Nucleus accumbens (tissue), 56 donors: ENCODE measurements around the gene ETDA.
"Not testable (repeated sequence)": the region's sequence is repeated elsewhere in the genome, so short reads cannot be mapped to it uniquely, and the experiment has no call there.

ENCODE experiments used
- DNase-seq, 56 donors: peaks; one replicate each; lab custom pipeline; 2025; lab: John Stamatoyannopoulos, UW

Gene ETDA

GRCh38 chrX:135252011-135252518 lies at the start of gene ETDA:
TSS of gene ETDA (plus strand) at chrX:135252061. CDS start at chrX:135253277, 1,216 bp downstream.
- not testable (repeated sequence) for DNase-seq

- peak in 2 of 56 donors; percentile 0 to 1 for DNase-seq
Measured at GRCh38 chrX:135206427-135206826, 45.4 kb upstream of the ETDA start.

DNA sequence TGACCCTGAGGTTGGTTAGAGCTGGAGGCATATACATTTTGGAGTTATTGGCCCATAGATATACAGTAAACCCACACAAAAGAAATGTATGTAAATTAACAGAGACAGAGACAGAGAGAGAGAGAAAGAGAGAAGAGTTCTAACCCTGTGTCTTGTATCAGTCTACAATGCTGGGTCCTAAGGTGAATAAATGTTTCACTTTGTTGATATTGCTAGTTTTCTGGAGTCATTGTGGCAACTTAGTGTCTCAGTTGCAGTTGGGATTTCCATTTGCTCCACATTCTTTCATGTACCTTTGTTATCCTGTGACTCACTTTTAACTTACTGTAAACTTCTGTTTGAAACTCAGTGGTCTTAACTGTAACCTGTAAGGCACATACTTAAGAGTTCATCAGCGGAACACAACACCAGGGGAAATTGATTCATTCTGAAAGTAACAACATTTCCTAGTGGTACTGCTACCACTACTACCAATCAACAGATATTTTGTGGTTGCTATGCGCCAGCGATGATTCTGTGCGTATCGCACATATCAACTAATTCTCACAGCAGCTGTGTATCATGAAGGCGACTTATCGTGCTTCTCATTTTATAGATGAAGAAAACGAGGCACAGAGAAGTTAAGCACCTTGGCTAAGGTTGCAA lies 38.5 kb upstream of the ETDA start:
- no peak for DNase-seq

DNA sequence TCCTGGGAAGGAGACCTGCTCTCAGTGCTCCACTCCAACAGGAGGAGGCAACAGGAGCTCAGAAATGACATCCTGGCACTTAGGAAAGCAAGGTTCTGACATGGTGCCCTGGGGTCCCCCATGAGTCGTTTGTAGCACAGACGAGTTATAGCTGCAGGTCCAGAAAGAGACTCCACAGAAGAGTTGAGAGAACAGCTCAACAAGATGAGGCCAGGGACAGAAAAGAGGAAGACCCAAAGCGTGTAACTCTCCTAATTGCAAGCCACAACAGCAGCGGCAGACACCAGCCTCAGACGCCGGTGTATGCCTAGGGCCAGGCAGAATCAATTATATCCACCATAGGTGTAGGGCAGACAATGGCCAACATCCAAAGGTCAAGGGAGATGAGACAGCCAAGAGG lies 5.9 kb upstream of the ETDA start:
- DNase-seq: not testable (repeated sequence)

DNA sequence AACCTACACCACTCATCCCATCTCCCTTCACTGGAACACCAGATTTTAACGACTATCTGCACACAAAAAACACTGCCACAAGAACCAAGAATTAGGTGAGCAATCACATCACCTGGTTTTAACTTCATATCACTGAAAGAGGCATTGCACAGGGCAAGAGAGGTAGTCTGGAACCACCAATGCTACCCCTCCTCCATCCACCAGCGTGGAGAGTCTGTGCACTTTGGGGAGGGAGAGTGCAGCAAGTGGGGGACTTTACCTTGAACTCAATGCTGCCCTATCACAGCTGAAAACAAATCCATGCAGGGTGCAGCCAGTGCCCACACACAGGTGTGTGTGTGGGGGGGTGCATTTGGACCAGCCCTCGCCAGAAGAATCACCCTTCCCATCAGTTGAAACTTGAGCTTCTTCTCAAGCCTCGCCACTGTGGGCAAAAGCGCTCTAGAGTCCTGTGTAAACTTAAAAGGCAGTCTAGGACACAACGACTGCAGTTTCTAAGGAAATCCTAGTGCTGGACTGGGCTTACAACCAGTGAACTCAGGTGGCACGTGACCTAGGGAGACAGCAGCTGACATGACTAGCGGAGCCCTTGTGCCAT lies 4.3 kb downstream of the ETDA start:
- not testable (repeated sequence) for DNase-seq

DNA sequence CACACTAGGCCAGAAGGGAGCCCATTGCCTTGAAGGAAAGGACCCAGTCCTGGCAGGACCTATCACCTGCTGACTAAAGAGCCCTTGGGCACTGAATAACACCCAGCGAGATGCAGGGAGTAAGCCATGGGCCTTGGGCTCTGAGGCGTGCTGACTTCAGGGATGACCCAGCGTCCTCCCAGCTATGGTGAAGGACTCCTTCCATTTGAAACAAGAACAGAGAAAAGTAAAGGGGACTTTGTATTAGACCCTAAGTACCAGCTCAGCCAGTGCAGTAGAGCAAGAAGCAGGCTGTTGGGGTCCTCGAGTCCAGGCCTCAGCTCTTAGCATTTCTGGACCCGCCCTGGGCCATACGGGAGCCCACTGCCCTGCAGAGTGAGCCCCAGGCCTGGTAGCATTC lies 5.1 kb downstream of the ETDA start:
- no peak for DNase-seq

DNA sequence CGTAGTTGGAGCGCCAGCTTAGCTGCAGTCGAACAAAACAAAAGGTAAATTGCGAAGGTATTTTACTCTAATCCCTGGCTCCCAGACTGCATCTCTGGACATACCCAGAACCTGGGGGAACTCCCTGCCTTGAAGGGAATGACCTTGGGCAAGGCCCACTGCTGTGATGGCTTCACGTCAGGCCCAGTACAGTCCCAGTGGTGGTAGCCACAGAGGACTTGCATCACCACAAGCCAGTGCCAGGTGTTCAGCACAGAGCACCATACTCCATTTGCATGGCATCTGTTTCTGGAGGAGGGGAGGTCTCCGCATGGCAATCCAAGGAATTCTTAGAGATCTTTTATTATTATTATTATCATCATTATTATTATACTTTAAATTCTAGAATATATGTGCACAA lies 5.6 kb downstream of the ETDA start:
- DNase-seq: no peak

DNA sequence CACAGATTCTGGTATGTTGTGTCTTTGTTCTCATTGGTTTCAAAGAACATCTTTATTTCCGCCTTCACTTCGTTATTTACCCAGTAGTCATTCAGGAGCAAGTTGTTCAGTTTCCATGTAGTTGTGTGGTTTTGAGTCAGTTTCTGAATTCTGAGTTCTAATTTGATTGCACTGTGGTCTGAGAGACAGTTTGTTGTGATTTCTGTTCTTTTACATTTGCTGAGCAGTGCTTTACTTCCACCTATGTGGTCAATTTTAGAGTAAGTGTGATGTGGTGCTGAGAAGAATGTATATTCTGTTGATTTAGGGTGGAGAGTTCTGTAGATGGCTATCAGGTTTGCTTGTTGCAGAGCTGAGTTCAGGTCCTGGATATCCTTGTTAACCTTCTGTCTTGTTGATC lies 9.1 kb downstream of the ETDA start:
- DNase-seq: not testable (repeated sequence)

- DNase-seq: not testable (repeated sequence)
Measured at GRCh38 chrX:135263376-135263775, 11.5 kb downstream of the ETDA start.

- no peak for DNase-seq
Measured at GRCh38 chrX:135264206-135264605, 12.3 kb downstream of the ETDA start.

- no peak for DNase-seq
Measured at GRCh38 chrX:135273162-135273561, 21.3 kb downstream of the ETDA start.

DNA sequence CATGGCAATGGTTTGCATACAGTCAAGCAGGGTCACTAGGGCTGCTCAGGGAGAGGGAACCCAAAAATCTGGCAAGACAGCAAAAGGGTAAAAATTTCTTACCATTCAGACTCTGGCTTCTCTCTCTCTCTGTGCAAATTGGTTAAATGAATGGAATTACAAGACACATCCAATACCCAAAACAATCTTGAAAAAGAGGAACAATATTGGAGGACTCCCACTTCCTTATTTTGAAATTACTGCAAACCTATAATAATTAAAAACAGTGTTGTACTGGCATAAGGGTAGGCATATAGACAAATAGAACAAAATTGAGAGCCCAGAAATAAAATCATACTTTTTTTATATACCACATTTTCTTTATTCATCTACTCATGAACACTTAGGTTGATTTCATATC lies 24.1 kb downstream of the ETDA start:
- no peak for DNase-seq

GRCh38 chrX:135287266-135287823 lies 35.5 kb downstream of the ETDA start:
- DNase-seq: no peak

DNA sequence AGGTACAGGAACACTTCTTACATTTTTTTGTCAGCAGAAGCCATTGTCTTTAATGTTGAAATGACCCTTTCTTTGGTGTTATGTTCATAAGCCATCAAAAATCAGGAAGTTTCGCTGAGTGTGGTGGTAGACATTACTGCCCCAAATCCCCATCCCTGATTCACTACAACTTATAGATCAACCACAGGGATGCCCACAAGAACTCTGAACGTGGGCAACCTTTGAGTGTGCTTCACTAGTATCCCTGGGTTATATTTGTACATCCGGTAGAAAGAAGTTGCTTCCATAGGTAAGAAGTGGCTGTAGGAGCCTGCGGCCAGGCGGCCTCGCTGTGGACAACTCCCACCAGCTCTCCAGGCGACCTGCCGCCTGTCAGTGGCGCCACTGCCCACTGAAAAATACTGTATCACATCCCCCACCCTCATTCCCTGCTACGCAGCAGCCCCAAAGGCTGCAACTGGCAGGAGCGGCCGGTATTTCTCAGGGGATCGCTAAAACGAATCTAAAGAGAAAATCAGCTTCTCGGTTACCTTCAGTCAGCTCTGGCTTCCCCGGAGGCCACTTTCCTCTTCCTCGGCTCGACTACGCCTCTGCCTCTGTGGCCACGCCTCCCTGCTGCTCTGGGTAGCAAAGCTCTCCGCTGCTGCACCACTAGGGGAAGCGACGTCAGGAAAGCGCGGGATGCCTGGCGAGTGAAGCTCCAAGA lies 43.5 kb downstream of the ETDA start:
- DNase-seq: peak in 47 of 56 donors; percentile 0 to 62 (median 22)

- DNase-seq: no peak
Measured at GRCh38 chrX:135295944-135296305, 44.1 kb downstream of the ETDA start.

- no peak for DNase-seq
Measured at GRCh38 chrX:135302269-135302873, 50.5 kb downstream of the ETDA start.
